ENCODE results near the gene CALCOCO2.
"Not testable (repeated sequence)": the region's sequence is repeated elsewhere in the genome, so short reads cannot be mapped to it uniquely, and the experiment has no call there.

CALCOCO2 gene

GRCh38 chr17:48830840-48831548 lies at the start of gene CALCOCO2:
CALCOCO2 (plus strand) TSS chr17:48831035; CDS start chr17:48841708, 10,673 bp downstream.
- DNase-seq (ENCODE audit: low read depth, low spot score), result peak; percentile 64

GRCh38 chr17:48787828-48788227 lies 43.0 kb upstream of the CALCOCO2 start:
- DNase-seq (ENCODE audit: low read depth, low spot score), result no peak

- no peak for DNase-seq (ENCODE audit: low read depth, low spot score)
Measured at GRCh38 chr17:48790607-48791127, 40.2 kb upstream of the CALCOCO2 start.

GRCh38 chr17:48791128-48792032 lies 39.5 kb upstream of the CALCOCO2 start:
- no peak for DNase-seq (ENCODE audit: low read depth, low spot score)

GRCh38 chr17:48792033-48792798 lies 38.6 kb upstream of the CALCOCO2 start:
- no peak for DNase-seq (ENCODE audit: low read depth, low spot score)

GRCh38 chr17:48795444-48796162 lies 35.2 kb upstream of the CALCOCO2 start:
- DNase-seq (ENCODE audit: low read depth, low spot score), result no peak

- not testable (repeated sequence) for DNase-seq (ENCODE audit: low read depth, low spot score)
Measured at GRCh38 chr17:48796163-48796522, 34.7 kb upstream of the CALCOCO2 start.

- no peak for DNase-seq (ENCODE audit: low read depth, low spot score)
Measured at GRCh38 chr17:48799069-48799723, 31.6 kb upstream of the CALCOCO2 start.

- DNase-seq (ENCODE audit: low read depth, low spot score), result no peak
Measured at GRCh38 chr17:48800626-48801217, 30.1 kb upstream of the CALCOCO2 start.

- peak; percentile 48 for DNase-seq (ENCODE audit: low read depth, low spot score)
Measured at GRCh38 chr17:48804936-48805411, 25.9 kb upstream of the CALCOCO2 start.

GRCh38 chr17:48809182-48809581 lies 21.7 kb upstream of the CALCOCO2 start:
- no peak for DNase-seq (ENCODE audit: low read depth, low spot score)

- no peak for DNase-seq (ENCODE audit: low read depth, low spot score)
Measured at GRCh38 chr17:48812001-48812400, 18.8 kb upstream of the CALCOCO2 start.

GRCh38 chr17:48814504-48814903 lies 16.3 kb upstream of the CALCOCO2 start:
- peak; percentile 28 for DNase-seq (ENCODE audit: low read depth, low spot score)

- DNase-seq (ENCODE audit: low read depth, low spot score), result no peak
Measured at GRCh38 chr17:48815311-48815710, 15.5 kb upstream of the CALCOCO2 start.

GRCh38 chr17:48816438-48816773 lies 14.4 kb upstream of the CALCOCO2 start:
- no peak for DNase-seq (ENCODE audit: low read depth, low spot score)

GRCh38 chr17:48816774-48817590 lies 13.9 kb upstream of the CALCOCO2 start, which contains the start of gene TTLL6:
TTLL6 (minus strand) TSS chr17:48817229; CDS start chr17:48817072, 157 bp downstream.
- DNase-seq (ENCODE audit: low read depth, low spot score), result peak; percentile 48

- DNase-seq (ENCODE audit: low read depth, low spot score), result no peak
Measured at GRCh38 chr17:48818361-48818841, 12.4 kb upstream of the CALCOCO2 start.

GRCh38 chr17:48819466-48819865 lies 11.4 kb upstream of the CALCOCO2 start:
- DNase-seq (ENCODE audit: low read depth, low spot score), result no peak

GRCh38 chr17:48820936-48821335 lies 9.9 kb upstream of the CALCOCO2 start:
- not testable (repeated sequence) for DNase-seq (ENCODE audit: low read depth, low spot score)
